Duodenal mucosa (tissue), 2 donors: ENCODE results near the gene HMX1.

ENCODE experiments used
- H3K27ac ChIP-seq: one replicate; pipeline ENCODE4 v1.7.0; 2013; ENCODE audit warnings: low read depth, low read length
- H3K27me3 ChIP-seq, 2 donors: one replicate each; pipeline ENCODE4 v1.7.0; 2013; ENCODE audit warnings: low read length in 2 of 2, control low read depth in 1 of 2; ENCODE audit not compliant: insufficient read depth in 2 of 2, control insufficient read depth in 1 of 2
- H3K36me3 ChIP-seq, 2 donors: one replicate each; pipeline ENCODE4 v1.7.0; 2013; ENCODE audit warnings: low read length in 2 of 2, control low read depth in 1 of 2; ENCODE audit not compliant: insufficient read depth in 2 of 2, control insufficient read depth in 1 of 2
- H3K4me1 ChIP-seq, 2 donors: one replicate each; pipeline ENCODE4 v1.7.0; 2013; ENCODE audit warnings: low read length in 2 of 2, control low read depth in 1 of 2; ENCODE audit not compliant: insufficient read depth in 2 of 2, control insufficient read depth in 1 of 2
- H3K4me3 ChIP-seq, 2 donors: one replicate each; pipeline ENCODE4 v1.7.0; 2013; ENCODE audit warnings: low read length in 2 of 2, low read depth in 1 of 2
- H3K9ac ChIP-seq, 2 donors: one replicate each; pipeline ENCODE4 v1.7.0; 2013; ENCODE audit warnings: low read length in 2 of 2, low read depth in 1 of 2
- H3K9me3 ChIP-seq, 2 donors: one replicate each; pipeline ENCODE4 v1.7.0; 2013; ENCODE audit warnings: low read length in 2 of 2, control low read depth in 1 of 2; ENCODE audit not compliant: control insufficient read depth in 1 of 2

Gene HMX1

GRCh38 chr4:8909548-8909947, 37.9 kb upstream of the HMX1 start:
- Histone ChIP-seq H3K4me1 (no peaks in the 10 kb centered on the region), H3K9ac (no peak overlapping the region), H3K36me3 (no peaks in the 10 kb centered on the region), H3K4me3 (no peak overlapping the region), H3K9me3 (no peaks in the 10 kb centered on the region), H3K27me3 (peaks cover 0 to 2% of the 10 kb centered on the region in 2 donors), H3K27ac (no peak overlapping the region)

GRCh38 chr4:8908206-8908893, 36.7 kb upstream of the HMX1 start:
- H3K4me3 ChIP-seq = no peak overlapping the region
- H3K36me3 ChIP-seq = no peaks in the 10 kb centered on the region
- no peak overlapping the region for H3K27ac ChIP-seq
- no peaks in the 10 kb centered on the region for H3K4me1 ChIP-seq
- H3K27me3 ChIP-seq = peaks cover 0 to 2% of the 10 kb centered on the region in 2 donors
- no peak overlapping the region for H3K9ac ChIP-seq
- H3K9me3 ChIP-seq = no peaks in the 10 kb centered on the region

- Histone ChIP-seq H3K27me3 (peaks cover 0 to 2% of the 10 kb centered on the region in 2 donors), H3K4me3 (no peak overlapping the region), H3K9me3 (no peaks in the 10 kb centered on the region), H3K4me1 (no peaks in the 10 kb centered on the region), H3K9ac (no peak overlapping the region), H3K36me3 (no peaks in the 10 kb centered on the region), H3K27ac (no peak overlapping the region)
Observed at GRCh38 chr4:8907596-8908205, 36.1 kb upstream of the HMX1 start.

GRCh38 chr4:8906991-8907595, 35.5 kb upstream of the HMX1 start:
- Histone ChIP-seq H3K4me3 (no peak overlapping the region), H3K27me3 (peaks cover 0 to 2% of the 10 kb centered on the region in 2 donors), H3K27ac (no peak overlapping the region), H3K9ac (no peak overlapping the region), H3K36me3 (no peaks in the 10 kb centered on the region), H3K9me3 (peaks cover 0 to 3% of the 10 kb centered on the region in 2 donors), H3K4me1 (no peaks in the 10 kb centered on the region)

- no peaks in the 10 kb centered on the region for H3K4me1 ChIP-seq
- H3K27ac ChIP-seq = no peak overlapping the region
- H3K27me3 ChIP-seq = peaks cover 0 to 2% of the 10 kb centered on the region in 2 donors
- H3K36me3 ChIP-seq = no peaks in the 10 kb centered on the region
- no peak overlapping the region for H3K9ac ChIP-seq
- no peak overlapping the region for H3K4me3 ChIP-seq
- peaks cover 4 to 8% of the 10 kb centered on the region in 2 donors for H3K9me3 ChIP-seq
Observed at GRCh38 chr4:8906668-8906970, 35.0 kb upstream of the HMX1 start.

- Histone ChIP-seq H3K4me3 (no peak overlapping the region), H3K9me3 (peaks cover 10 to 14% of the 10 kb centered on the region in 2 donors), H3K4me1 (no peaks in the 10 kb centered on the region), H3K27ac (no peak overlapping the region), H3K27me3 (peaks cover 0 to 2% of the 10 kb centered on the region in 2 donors), H3K9ac (no peak overlapping the region), H3K36me3 (no peaks in the 10 kb centered on the region)
Observed at GRCh38 chr4:8905773-8906667, 34.4 kb upstream of the HMX1 start.

- H3K4me1 ChIP-seq = no peaks in the 10 kb centered on the region
- peaks cover 13 to 21% of the 10 kb centered on the region in 2 donors for H3K9me3 ChIP-seq
- H3K9ac ChIP-seq = no peak overlapping the region
- no peak overlapping the region for H3K4me3 ChIP-seq
- no peaks in the 10 kb centered on the region for H3K36me3 ChIP-seq
- no peak overlapping the region for H3K27ac ChIP-seq
- peaks cover 0 to 2% of the 10 kb centered on the region in 2 donors for H3K27me3 ChIP-seq
Observed at GRCh38 chr4:8905226-8905772, 33.7 kb upstream of the HMX1 start.

GRCh38 chr4:8904666-8905065, 33.0 kb upstream of the HMX1 start:
- H3K9me3 ChIP-seq = peaks cover 16 to 21% of the 10 kb centered on the region in 2 donors
- no peak overlapping the region for H3K4me3 ChIP-seq
- no peak overlapping the region for H3K27ac ChIP-seq
- no peaks in the 10 kb centered on the region for H3K36me3 ChIP-seq
- no peak overlapping the region for H3K9ac ChIP-seq
- H3K4me1 ChIP-seq = no peaks in the 10 kb centered on the region
- peaks cover 0 to 2% of the 10 kb centered on the region in 2 donors for H3K27me3 ChIP-seq

- no peak overlapping the region for H3K4me3 ChIP-seq
- H3K9ac ChIP-seq = no peak overlapping the region
- no peaks in the 10 kb centered on the region for H3K36me3 ChIP-seq
- peaks cover 0 to 2% of the 10 kb centered on the region in 2 donors for H3K27me3 ChIP-seq
- H3K9me3 ChIP-seq = peaks cover 16 to 21% of the 10 kb centered on the region in 2 donors
- H3K4me1 ChIP-seq = no peaks in the 10 kb centered on the region
- H3K27ac ChIP-seq = no peak overlapping the region
Observed at GRCh38 chr4:8904041-8904501, 32.4 kb upstream of the HMX1 start.
